H1 (cell line): Measurements from ENCODE around the gene GNAL. TPM values are rescaled to one million over a fixed set of nuclear protein-coding genes. Genes with fewer than 3 reads are reported as not detected.

Source experiments
- ASH2L ChIP-seq: fragments of 200-600, 300-600 bp; sonication (generic); IDR thresholded peaks from one replicate; pipeline ENCODE4 v1.7.1; 2017; ENCODE audit warnings: low read length
- CBX5 ChIP-seq: fragments of 300-800, 300-1000 bp; sonication (generic); IDR thresholded peaks from 2 replicates; pipeline ENCODE4 v1.7.1; 2016; ENCODE audit warnings: antibody characterized with exemption, low read length, low read depth
- polyA plus RNA-seq, 7 experiments: library from polyadenylated mRNA; depleted of rRNA in 3 of 7; stranded (reverse) in 5 of 7; unstranded in 2 of 7; fragments of >200 nt in 5 of 7; fragments of 200-250 nt in 2 of 7; gene quantifications; 1 replicate in 5 of 7; 2 replicates in 1 of 7; 4 replicates in 1 of 7; pipeline versions ENCODE4 v1.2.1 to v1.2.3, GENCODE V29; 2011 to 2013; ENCODE audit warnings: missing spikeins in 2 of 7, mixed read lengths in 2 of 7
- total RNA-seq: library from RNA; stranded (reverse); fragmentation: NEBNext Ultra II Directional; extraction: Animal tissue kit (Norgen Biotek cat#: 25700); gene quantifications from 2 replicates; pipeline ENCODE4 v1.2.1, GENCODE V29; 2021

Gene GNAL
- total and polyA plus RNA-seq, 2 of the 8 experiments (the other 6 are each of a cell fraction or from before 2014, with no cell fraction given) = 13.2 to 18.3 TPM

- TF ChIP-seq ASH2L (peak; percentile 47), CBX5 (no peak)
Observed at GRCh38 chr18:11654736-11655605, 34.1 kb upstream of the GNAL start (continued).
